LNCAP (cell line): ENCODE results near the gene DOCK4.

Experiments
- TF ChIP-seq, protein P1 (sequence below): fragments of 450-650 bp; IDR thresholded peaks from 2 replicates; pipeline ENCODE4 v1.5.1; 2017; ENCODE audit warnings: mild to moderate bottlenecking

DOCK4 gene

DNA sequence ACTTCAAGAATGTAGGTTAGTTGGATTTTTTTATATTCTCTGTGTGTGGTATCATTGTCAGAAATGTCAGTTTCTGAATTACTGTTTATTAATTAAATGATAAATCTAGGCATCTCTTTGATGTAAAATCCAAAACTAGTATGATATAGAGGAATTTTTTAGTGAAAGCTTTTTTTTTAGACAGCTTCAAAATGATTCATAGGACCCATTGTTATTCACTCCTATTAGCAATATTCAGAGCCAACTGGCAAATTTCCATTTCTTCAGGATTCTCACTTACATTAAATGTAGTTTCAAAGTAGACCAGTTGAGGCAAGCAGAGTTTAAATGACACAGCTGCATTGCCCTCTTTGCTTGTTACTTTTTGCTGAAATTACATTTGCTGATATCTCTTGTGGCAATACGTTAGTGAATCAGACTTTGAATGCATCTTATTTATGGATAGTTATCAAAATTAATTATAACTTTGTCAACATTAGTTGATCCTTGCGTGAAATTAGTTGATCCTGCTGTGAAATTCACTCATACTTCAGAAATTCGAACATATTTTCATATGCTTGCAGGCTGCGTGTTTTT, 20.6 kb upstream of the DOCK4 start:
- TF ChIP-seq, protein P1, sequence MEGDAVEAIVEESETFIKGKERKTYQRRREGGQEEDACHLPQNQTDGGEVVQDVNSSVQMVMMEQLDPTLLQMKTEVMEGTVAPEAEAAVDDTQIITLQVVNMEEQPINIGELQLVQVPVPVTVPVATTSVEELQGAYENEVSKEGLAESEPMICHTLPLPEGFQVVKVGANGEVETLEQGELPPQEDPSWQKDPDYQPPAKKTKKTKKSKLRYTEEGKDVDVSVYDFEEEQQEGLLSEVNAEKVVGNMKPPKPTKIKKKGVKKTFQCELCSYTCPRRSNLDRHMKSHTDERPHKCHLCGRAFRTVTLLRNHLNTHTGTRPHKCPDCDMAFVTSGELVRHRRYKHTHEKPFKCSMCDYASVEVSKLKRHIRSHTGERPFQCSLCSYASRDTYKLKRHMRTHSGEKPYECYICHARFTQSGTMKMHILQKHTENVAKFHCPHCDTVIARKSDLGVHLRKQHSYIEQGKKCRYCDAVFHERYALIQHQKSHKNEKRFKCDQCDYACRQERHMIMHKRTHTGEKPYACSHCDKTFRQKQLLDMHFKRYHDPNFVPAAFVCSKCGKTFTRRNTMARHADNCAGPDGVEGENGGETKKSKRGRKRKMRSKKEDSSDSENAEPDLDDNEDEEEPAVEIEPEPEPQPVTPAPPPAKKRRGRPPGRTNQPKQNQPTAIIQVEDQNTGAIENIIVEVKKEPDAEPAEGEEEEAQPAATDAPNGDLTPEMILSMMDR: no peak

DNA sequence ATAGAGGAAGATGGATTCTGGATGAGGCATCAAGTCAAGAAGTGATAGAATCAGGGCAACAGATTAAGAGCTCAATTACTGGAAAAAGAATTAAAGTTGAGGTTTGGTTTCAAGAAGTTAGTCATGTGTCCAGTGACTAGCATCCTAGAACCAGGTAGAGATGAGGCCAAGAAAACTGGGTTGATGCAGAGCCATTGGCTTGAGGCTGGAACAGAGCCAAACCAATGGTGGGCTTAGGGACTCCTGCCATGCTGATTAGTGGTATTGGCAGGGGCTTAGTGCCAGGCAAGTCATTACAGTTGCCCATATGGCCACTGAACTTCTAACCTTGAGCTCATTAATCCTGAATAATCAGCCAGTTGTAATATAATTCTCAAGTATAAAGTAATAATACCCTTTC, 18.8 kb upstream of the DOCK4 start:
- TF ChIP-seq, protein P1: no peak

DNA sequence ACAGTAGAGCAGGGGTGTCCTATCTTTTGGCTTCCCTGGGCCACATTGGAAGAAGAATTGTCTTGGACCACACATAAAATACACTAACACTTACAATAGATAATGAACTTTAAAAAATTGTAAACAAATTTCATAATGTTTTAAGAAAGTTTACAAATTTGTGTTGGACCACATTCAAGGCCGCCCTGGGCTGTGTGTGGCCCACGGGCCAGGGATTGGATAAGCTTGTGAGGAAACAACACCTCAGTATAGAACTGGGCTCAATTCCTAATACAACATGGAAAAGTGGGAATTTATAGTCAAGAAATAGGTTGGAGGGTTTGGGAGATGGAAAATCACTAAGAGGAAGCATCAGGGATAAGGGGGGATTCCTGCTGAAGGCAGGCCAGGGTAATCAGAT, 18.0 kb upstream of the DOCK4 start:
- TF ChIP-seq, protein P1: no peak

DNA sequence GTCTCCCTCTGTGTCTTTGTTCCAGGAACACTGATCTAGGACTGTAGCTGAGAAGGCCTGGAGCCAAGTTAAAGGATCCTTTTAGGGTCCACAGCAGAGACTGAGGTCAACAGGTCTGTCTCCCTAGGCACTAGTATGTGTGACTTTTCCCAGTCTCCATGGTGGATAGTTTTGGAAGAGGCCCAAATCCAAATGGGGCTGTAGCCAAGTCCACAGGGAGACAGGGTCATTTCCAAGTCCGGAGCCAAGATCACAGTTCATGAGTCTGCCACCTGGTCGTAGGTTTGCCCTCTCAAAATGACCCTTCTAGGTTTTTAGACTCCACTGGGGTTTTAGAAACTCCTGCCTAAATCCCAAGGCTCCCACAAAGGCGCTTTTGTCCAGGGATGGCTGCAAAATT, 17.1 kb upstream of the DOCK4 start:
- TF ChIP-seq, protein P1: no peak

DNA sequence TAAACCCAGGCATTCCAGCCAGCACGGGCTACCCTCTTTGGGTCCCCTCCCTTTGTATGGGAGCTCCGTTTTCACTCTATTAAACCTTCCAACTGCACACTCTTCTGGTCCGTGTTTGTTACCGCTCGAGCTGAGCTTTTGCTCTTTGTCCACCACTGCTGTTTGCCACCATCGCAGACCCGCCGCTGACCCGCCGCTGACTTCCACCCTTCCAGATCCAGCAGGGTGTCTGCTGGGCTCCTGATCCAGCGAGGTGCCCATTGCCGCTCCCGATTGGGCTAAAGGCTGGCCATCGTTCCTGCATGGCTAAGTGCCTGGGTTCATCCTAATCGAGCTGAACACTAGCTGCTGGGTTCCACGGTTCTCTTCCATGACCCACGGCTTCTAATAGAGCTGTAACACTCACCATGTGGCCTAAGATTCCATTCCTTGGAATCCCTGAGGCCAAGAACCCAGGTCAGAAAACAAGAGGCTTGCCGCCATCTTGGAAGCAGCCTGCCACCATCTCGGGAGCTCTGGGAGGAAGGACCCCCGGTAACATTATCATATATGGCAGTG, 14.8 kb upstream of the DOCK4 start:
- TF ChIP-seq, protein P1: no peak

DNA sequence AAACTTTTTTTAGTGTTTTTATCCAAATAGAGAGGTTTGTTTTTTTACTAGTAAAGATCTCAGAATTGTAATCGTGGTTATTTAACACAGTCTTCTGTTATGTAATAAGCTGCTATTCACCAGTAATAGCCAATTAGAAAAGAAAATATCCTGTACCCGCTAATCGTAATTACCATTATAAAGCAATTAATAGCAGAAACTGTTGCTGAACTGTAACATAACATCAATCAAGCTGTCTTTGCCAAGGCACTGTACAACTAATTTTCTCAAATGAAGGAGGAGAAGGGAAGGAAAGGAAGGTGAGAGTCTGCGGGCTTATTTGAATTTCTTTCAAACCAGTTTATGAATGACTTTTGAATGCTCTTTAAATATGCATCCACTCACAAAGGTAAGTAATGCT, 9.6 kb upstream of the DOCK4 start:
- TF ChIP-seq, protein P1: no peak

DNA sequence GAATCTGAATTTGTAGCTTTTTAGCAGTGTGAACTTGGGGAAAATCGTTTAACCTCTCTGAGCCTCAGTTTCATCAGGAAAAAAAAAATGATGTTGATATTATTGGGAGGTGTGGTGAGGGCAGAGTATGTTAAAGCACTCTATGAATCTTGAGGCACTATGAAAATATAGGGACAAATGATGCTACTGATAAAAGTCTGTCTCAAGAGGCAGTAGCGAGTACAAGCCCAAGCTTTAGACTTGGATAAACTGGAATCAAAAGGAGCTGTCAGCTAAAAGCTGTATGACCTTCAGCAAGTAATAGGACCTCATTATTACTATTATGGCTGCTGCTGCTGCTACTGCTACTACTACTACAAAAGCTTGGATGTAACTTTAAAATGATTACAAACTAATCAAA, 8.7 kb upstream of the DOCK4 start:
- TF ChIP-seq, protein P1: no peak

DNA sequence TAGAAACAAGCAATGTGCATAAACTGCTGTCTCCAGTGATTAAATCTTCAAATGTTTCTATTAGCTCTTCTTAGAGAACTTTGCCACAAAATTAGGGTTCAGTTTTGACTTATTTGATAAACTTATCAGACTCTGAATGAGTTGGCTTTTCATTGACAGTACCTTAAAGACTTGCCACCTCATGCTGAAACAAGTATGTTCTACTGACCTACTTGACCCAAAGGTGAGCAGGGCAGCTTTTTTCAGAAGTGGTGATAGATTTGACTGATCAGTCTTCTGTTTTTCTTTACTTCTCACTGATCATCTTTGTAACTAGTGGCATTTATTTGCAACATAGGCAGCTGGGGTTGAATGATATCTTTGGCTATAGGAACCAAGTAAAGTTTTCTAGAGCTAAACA, 8.1 kb upstream of the DOCK4 start:
- TF ChIP-seq, protein P1: no peak
